Hepatocyte (in vitro differentiated cells): ENCODE results near the gene PCBP3.
"Not testable (repeated sequence)": the region's sequence is repeated elsewhere in the genome, so short reads cannot be mapped to it uniquely, and the experiment has no call there.

Experiments used
- EZH2 ChIP-seq: fragments of 200-600 bp; sonication (generic); IDR thresholded peaks from 2 replicates; pipeline ENCODE4 v1.6.1; 2016; ENCODE audit warnings: antibody characterized with exemption, mild to moderate bottlenecking, borderline replicate concordance
- TF ChIP-seq, protein P1 (sequence below): fragments of 200-600 bp; sonication (generic); IDR thresholded peaks from 2 replicates; pipeline ENCODE4 v1.5.1; 2016; ENCODE audit warnings: antibody characterized with exemption, mild to moderate bottlenecking; ENCODE audit not compliant: poor library complexity

DNA sequence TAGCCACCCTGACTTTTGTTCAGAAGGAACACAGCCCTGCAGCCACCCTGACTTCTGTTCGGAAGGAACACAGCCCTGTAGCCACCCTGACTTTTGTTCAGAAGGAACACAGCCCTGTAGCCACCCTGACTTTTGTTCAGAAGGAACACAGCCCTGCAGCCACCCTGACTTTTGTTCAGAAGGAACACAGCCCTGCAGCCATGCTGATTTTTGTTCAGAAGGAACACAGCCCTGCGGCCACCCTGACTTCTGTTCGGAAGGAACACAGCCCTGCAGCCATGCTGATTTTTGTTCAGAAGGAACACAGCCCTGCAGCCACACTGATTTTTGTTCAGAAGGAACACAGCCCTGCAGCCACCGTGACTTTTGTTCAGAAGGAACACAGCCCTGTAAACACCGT lies 208.9 kb downstream of the PCBP3 start:
- not testable (repeated sequence) for TF ChIP-seq EZH2
- TF ChIP-seq, protein P1, sequence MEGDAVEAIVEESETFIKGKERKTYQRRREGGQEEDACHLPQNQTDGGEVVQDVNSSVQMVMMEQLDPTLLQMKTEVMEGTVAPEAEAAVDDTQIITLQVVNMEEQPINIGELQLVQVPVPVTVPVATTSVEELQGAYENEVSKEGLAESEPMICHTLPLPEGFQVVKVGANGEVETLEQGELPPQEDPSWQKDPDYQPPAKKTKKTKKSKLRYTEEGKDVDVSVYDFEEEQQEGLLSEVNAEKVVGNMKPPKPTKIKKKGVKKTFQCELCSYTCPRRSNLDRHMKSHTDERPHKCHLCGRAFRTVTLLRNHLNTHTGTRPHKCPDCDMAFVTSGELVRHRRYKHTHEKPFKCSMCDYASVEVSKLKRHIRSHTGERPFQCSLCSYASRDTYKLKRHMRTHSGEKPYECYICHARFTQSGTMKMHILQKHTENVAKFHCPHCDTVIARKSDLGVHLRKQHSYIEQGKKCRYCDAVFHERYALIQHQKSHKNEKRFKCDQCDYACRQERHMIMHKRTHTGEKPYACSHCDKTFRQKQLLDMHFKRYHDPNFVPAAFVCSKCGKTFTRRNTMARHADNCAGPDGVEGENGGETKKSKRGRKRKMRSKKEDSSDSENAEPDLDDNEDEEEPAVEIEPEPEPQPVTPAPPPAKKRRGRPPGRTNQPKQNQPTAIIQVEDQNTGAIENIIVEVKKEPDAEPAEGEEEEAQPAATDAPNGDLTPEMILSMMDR, result not testable (repeated sequence)
